Measurements from ENCODE around the gene INPP5A. TPM values are rescaled to one million over a fixed set of nuclear protein-coding genes. Genes with fewer than 3 reads are reported as not detected.

INPP5A gene
- total RNA-seq, 1 experiment from 2014 or later: 14.7 TPM

GRCh38 chr10:132696728-132697577 lies 159.4 kb downstream of the INPP5A start:
- POLR2A ChIA-PET: interaction anchor here (1.2 kb wide), 1 partner anchor 9 kb away, joined by 3 read pairs; no protein-coding TSS in a partner anchor
- intact Hi-C loops (cut with micrococcal nuclease): no loop called here
- Mint-ChIP-seq H3K9me3 (ENCODE audit: unreplicated experiment) (peaks cover 22% of the 10 kb centered on the region), H3K4me3 (ENCODE audit: unreplicated experiment) (no peak overlapping the region), H3K27me3 (ENCODE audit: insufficient read depth, unreplicated experiment) (no peaks in the 10 kb centered on the region), H3K4me1 (ENCODE audit: insufficient read depth, unreplicated experiment) (no peaks in the 10 kb centered on the region), H3K27ac (ENCODE audit: low read depth, unreplicated experiment) (no peak overlapping the region), H3K36me3 (ENCODE audit: insufficient read depth, unreplicated experiment) (peaks cover 9% of the 10 kb centered on the region)
- CTCF ChIA-PET: no interaction called here
- no TSS peak for BruUV-seq (replicated peaks)
- DNase-seq (ENCODE audit: unreplicated experiment): no peak
- no peak for TF ChIP-seq CTCF (IDR thresholded peaks at IDR 0.05; ENCODE audit: unreplicated experiment)

GRCh38 chr10:132697578-132698200 lies 160.1 kb downstream of the INPP5A start:
- no peaks in the 10 kb centered on the region for H3K4me1 Mint-ChIP-seq (ENCODE audit: insufficient read depth, unreplicated experiment)
- ChIA-PET CTCF (no interaction called here), POLR2A (interaction anchor here (1.2 kb wide), 1 partner anchor 10 kb away, joined by 3 read pairs; no protein-coding TSS in a partner anchor)
- no peak for DNase-seq (ENCODE audit: unreplicated experiment)
- no peak for TF ChIP-seq CTCF (IDR thresholded peaks at IDR 0.05; ENCODE audit: unreplicated experiment)
- peaks cover 14% of the 10 kb centered on the region for H3K36me3 Mint-ChIP-seq (ENCODE audit: insufficient read depth, unreplicated experiment)
- peaks cover 16% of the 10 kb centered on the region for H3K9me3 Mint-ChIP-seq (ENCODE audit: unreplicated experiment)
- intact Hi-C loops (cut with micrococcal nuclease): no loop called here
- H3K27ac Mint-ChIP-seq (ENCODE audit: low read depth, unreplicated experiment): no peak overlapping the region
- no TSS peak for BruUV-seq (replicated peaks)
- H3K4me3 Mint-ChIP-seq (ENCODE audit: unreplicated experiment): no peak overlapping the region
- H3K27me3 Mint-ChIP-seq (ENCODE audit: insufficient read depth, unreplicated experiment): no peaks in the 10 kb centered on the region

- POLR2A ChIA-PET: no interaction called here
- no peak overlapping the region for H3K27ac Mint-ChIP-seq (ENCODE audit: low read depth, unreplicated experiment)
Observed at GRCh38 chr10:132698211-132698751, 160.7 kb downstream of the INPP5A start.

More at GRCh38 chr10:132698211-132698751, 160.7 kb downstream of the INPP5A start:
- Mint-ChIP-seq H3K36me3 (ENCODE audit: insufficient read depth, unreplicated experiment) (peaks cover 16% of the 10 kb centered on the region), H3K4me1 (ENCODE audit: insufficient read depth, unreplicated experiment) (no peaks in the 10 kb centered on the region), H3K4me3 (ENCODE audit: unreplicated experiment) (no peak overlapping the region), H3K27me3 (ENCODE audit: insufficient read depth, unreplicated experiment) (no peaks in the 10 kb centered on the region), H3K9me3 (ENCODE audit: unreplicated experiment) (peaks cover 10% of the 10 kb centered on the region)
- DNase-seq (ENCODE audit: unreplicated experiment): no peak
- intact Hi-C loops (cut with micrococcal nuclease): no loop called here
- CTCF ChIA-PET: no interaction called here
- TF ChIP-seq CTCF (IDR thresholded peaks at IDR 0.05; ENCODE audit: unreplicated experiment): no peak
- no TSS peak for BruUV-seq (replicated peaks)
